AG04450 (cell line): ENCODE data around the gene SBSN. TPM values are rescaled to one million over a fixed set of nuclear protein-coding genes. Genes with fewer than 3 reads are reported as not detected.

ENCODE experiments used
- CTCF ChIA-PET: fragments of 300-600, 350-600 bp; formaldehyde crosslinking; extraction: SDS; loops from one replicate; lab custom pipeline; 2022; ENCODE audit warnings: antibody characterized with exemption, inconsistent platforms; lab: Charles Lee
- POLR2A ChIA-PET: fragments of 350-600 bp; formaldehyde crosslinking; extraction: SDS; loops from one replicate; lab custom pipeline; 2021; ENCODE audit warnings: antibody characterized with exemption, inconsistent platforms; lab: Yijun Ruan, JAX
- DNase-seq: peaks from one replicate; pipeline ENCODE4 v3.0.0-alpha.2; 2011; ENCODE audit warnings: low read depth, low spot score
- H3K27ac ChIP-seq: one replicate; pipeline ENCODE4 v1.5.1; 2012; ENCODE audit warnings: low read depth, low read length, control low read depth
- H3K27me3 ChIP-seq: one replicate; pipeline ENCODE4 v1.6.0; 2012; ENCODE audit warnings: low read length; ENCODE audit not compliant: control insufficient read depth, insufficient read depth
- H3K4me3 ChIP-seq: 2 replicates; pipeline ENCODE4 v1.5.1; 2011; ENCODE audit warnings: mild to moderate bottlenecking, low read depth, low read length, control low read depth
- H3K9me3 ChIP-seq: 2 replicates; pipeline ENCODE4 v1.5.1; 2012; ENCODE audit warnings: low read length; ENCODE audit not compliant: control insufficient read depth, insufficient read depth
- CTCF ChIP-seq: IDR thresholded peaks from 2 replicates; pipeline ENCODE4 v1.5.1; 2011; ENCODE audit warnings: low read depth, low read length, control low read depth, inconsistent platforms
- polyA plus RNA-seq: library from polyadenylated mRNA; depleted of rRNA; stranded (reverse); fragments of >200 nt; gene quantifications from 2 replicates; pipeline ENCODE4 v1.2.3, GENCODE V29; 2011

SBSN gene
- polyA plus RNA-seq, 1 experiment = 1.8 TPM

- no peak overlapping the region for H3K27ac ChIP-seq
- no peak overlapping the region for H3K4me3 ChIP-seq
- H3K9me3 ChIP-seq = peaks cover 3% of the 10 kb centered on the region; the same call in 1 of the 2 replicates
- no peak for TF ChIP-seq CTCF
- ChIA-PET CTCF (interaction anchor here (0.9 to 2.6 kb wide), 7 partner anchors 7 to 156 kb away, joined by 3 to 15 read pairs (median 3); no protein-coding TSS in a partner anchor), POLR2A (no interaction called here)
- no peak for DNase-seq
- peaks cover 48% of the 10 kb centered on the region for H3K27me3 ChIP-seq
These were observed 19.0 kb downstream of the SBSN start for GRCh38 chr19:35509018-35509652.

GRCh38 chr19:35508129-35508528, 20.0 kb downstream of the SBSN start:
- Histone ChIP-seq H3K4me3 (no peak overlapping the region), H3K9me3 (peaks cover 3% of the 10 kb centered on the region; the same call in 1 of the 2 replicates), H3K27me3 (peaks cover 50% of the 10 kb centered on the region), H3K27ac (no peak overlapping the region)
- ChIA-PET POLR2A (no interaction called here), CTCF (interaction anchor here (2.6 kb wide), 1 partner anchor 13 kb away, joined by 15 read pairs; no protein-coding TSS in a partner anchor)
- no peak for DNase-seq
- TF ChIP-seq CTCF = no peak

- H3K27me3 ChIP-seq = peaks cover 51% of the 10 kb centered on the region
- POLR2A ChIA-PET = no interaction called here
- DNase-seq = no peak
- no peak overlapping the region for H3K4me3 ChIP-seq
- no peak for TF ChIP-seq CTCF
- CTCF ChIA-PET = interaction anchor here (2.6 kb wide), 1 partner anchor 12 kb away, joined by 15 read pairs; no protein-coding TSS in a partner anchor
- H3K27ac ChIP-seq = no peak overlapping the region
- H3K9me3 ChIP-seq = peaks cover 3% of the 10 kb centered on the region; the same call in 1 of the 2 replicates
These were observed 20.6 kb downstream of the SBSN start for GRCh38 chr19:35507561-35507960.

GRCh38 chr19:35506011-35506410, 22.1 kb downstream of the SBSN start:
- peaks cover 51% of the 10 kb centered on the region for H3K27me3 ChIP-seq
- DNase-seq = no peak
- no peak overlapping the region for H3K27ac ChIP-seq
- no peak for TF ChIP-seq CTCF
- CTCF ChIA-PET = interaction anchor here (1.4 kb wide), 1 partner anchor 11 kb away, joined by 4 read pairs; no protein-coding TSS in a partner anchor
- 0 out of 2 replicates have a peak, but pooled peaks cover 3% of the 10 kb centered on the region for H3K9me3 ChIP-seq
- H3K4me3 ChIP-seq = no peak overlapping the region
- POLR2A ChIA-PET = no interaction called here

GRCh38 chr19:35502751-35503150, 25.4 kb downstream of the SBSN start:
- Histone ChIP-seq H3K9me3 (no peaks in the 10 kb centered on the region), H3K27me3 (peaks cover 26% of the 10 kb centered on the region), H3K27ac (no peak overlapping the region), H3K4me3 (no peak overlapping the region)
- no peak for DNase-seq
- CTCF ChIA-PET = no interaction called here
- POLR2A ChIA-PET = no interaction called here
- no peak for TF ChIP-seq CTCF
